GDM1 (cell line): ENCODE data around the gene LRCOL1.
"Not testable (repeated sequence)": the region's sequence is repeated elsewhere in the genome, so short reads cannot be mapped to it uniquely, and the experiment has no call there.

Experiments
- DNase-seq: peaks from one replicate; lab custom pipeline; 2025; lab: John Stamatoyannopoulos, UW

LRCOL1 gene

DNA sequence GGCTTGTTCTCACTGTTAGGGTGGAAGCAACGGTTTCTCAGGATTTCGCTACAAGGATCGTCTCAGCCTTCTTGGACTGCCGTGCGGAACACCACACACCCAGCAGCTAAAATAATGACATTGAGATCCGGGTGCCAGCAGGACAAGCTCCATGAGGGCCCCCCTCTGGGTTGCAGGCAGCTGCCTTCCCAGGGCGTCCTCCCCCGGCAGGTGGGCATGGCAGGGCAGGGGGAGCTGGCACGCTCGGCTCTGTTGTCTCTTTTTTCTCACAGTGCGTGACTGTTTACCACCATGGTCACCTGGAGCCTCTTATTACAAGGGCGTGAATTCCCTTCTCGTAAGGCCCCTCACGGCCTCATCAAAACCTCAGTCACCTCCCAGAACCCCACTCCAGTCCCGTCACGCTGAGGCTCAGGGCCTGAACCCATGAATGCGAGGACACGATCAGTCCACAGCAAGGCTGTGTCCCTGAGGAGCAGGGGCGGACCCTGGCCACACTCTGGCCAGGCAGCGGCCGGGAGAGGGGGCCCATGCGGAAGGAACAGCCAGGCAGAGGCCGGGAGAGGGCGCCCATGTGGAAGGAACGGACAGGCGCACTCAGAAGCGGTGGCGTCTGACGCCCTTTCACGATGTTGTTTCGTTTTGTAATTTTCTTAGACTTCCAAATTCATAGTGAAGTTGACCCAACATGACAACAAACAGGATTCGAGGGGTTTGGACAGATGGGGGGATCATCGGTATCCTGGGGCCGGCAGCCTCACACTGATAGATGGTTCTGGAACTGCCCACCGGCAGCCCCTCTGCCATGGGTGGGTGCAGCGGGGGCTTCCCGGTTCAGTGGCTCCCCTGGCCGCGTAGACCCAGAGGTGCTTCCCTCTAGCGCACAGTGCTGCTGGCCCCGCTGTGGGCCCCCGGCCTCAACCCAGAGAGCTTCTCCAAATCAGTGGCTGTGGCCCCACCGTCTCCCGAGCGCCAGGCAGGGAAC lies 10.0 kb downstream of the LRCOL1 start:
- DNase-seq, result no peak

DNA sequence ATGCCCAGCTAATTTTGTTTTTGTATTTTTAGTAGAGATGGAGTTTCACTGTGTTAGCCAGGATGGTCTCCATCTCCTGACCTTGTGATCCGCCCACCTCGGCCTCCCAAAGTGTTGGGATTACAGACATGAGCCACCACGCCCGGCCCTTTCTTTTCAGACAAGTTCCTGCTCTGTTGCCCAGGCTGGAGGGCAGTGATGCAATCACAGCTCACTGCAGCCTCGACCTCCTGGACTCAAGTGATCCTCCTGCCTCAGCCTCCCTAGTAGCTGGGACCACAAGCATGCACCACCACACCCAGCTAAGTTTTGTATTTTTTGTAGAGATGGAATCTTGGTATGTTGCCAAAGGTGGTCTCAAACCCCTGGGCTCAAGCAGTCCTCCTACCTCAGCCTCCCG lies 10.9 kb downstream of the LRCOL1 start:
- not testable (repeated sequence) for DNase-seq

DNA sequence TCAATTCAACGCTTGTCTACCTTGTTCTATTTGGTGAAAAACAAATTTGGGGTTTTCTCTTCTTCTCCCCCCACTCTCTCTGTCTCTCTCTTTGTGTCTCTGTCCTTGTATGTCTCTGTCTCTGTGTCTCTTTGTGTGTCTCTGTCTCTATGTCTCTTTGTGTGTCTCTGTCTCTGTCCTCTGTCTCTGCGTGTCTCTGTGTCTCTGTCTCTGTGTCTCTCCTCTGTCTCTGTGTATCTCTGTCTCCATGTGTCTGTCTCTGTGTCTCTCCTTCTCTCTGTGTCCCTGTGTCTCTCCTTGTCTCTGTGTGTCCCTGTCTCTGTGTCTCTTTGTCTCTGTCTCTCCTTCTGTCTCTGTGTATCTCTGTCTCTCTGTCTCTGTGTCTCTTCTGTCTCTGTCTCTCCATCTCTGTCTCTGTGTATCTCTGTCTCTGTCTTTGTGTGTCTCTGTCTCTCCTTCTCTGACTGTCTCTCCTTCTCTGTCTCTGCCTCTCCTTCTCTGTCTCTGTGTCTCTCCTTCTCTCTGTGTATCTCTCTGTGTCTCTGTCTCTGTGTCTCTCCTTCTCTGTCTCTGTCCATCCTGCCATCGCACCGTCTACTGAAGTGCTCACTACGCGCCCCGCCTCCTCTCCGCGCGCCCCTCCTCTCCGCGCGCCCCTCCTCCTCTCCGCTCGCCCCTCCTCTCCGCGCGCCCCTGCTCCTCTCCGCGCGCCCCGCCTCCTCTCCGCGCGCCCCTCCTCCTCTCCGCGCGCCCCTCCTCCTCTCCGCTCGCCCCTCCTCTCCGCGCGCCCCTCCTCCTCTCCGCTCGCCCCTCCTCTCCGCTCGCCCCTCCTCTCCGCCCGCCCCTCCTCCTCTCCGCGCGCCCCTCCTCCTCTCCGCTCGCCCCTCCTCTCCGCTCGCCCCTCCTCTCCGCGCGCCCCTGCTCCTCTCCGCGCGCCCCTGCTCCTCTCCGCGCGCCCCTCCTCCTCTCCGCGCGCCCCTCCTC lies 12.8 kb downstream of the LRCOL1 start:
- DNase-seq, result peak; percentile 63

DNA sequence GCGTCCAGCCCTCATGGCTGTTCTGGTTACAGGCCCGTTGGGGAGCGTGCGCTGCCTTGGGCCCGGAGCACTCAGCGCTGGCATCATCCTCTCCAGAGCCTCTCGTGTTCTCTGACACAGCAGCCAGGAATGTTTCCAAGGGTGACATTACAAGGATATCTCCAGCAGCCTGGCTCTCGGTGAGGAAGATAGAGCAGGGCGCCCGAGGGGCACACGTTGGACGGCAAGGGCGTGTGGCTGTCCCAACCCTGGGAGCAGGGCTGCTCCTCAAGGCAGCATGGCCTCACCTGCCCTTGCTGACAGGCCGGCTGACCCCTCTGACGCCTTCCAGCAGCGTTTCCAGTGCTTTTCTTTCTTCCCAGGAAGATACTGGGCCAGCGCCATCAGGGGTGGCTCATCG lies 14.4 kb downstream of the LRCOL1 start:
- DNase-seq, result no peak

DNA sequence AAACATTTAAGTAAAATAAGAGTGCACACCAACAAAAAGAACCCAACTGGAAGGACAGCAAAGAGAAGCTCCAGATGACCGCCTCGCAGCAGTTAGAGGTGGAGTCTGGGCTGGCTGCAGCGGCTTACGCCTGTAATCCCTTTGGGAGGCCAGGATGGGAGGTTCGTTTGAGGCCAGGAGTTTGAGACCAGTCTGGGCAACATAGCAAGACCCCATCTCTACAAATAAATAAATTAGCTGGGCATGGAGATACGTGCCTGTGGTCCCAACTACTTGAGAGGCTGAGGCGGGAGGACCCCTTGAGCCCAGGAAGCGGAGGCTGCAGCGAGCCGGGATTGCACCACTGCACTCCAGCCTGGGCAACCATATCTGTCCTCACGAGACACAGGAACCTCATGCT lies 15.2 kb downstream of the LRCOL1 start:
- DNase-seq, result no peak

DNA sequence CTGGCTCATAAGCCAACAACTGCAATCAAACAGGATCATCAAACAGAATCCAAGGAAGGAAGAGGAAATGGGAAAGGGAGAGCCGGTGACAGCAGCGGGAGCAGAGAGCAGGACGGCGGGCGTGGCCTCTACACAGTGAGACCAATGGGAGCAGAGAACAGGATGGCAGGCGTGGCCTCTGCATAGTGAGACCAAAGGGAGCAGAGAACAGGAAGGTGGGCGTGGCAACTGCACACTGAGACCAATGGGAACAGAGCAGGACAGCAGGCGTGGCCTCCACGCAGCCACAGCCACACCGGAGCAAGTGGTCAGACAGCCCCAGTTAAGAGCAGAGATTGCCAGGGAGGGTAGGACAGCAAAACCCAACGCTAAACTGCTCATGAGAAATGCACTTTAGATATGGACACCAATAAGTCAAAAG lies 16.4 kb downstream of the LRCOL1 start:
- peak; percentile 59 for DNase-seq

DNA sequence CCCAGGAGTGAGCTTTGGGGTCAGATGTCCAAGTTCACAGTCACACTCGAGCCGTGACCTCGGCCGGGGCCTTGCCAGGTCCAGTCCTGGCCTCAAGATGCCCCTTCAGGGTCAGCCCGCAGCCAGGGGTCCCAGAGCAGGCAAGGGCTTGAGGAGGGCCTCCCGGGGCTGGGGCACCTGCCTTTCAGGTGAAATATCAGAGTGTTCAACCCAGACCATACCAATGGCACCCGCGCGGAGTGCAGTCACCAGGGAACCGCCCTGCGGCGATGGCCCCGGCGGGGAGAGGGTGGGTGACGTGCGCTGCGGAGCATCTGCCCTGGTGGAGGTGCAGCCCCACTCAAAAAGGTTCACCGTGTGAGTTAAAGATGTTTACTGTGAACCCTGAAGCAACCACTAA lies 16.9 kb downstream of the LRCOL1 start:
- DNase-seq, result no peak

DNA sequence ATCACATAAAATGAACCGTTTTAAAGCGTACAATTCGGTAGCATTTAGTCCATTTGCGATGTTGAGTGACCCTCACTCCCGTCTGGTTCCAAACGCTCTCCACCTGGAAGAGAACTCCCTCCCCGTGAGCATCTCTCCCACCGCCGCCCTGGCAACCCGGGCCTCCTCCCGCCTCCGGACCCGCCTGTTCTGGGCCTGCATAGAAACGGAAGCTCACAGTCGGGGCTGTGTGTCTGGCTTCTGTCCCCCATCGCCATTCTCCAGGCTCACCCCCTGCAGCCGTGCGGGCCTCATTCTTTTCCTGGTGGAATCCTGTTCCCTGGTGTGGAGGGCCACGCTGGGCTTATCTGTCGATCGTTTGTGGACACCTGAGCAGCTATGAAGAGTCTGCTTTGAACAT lies 17.3 kb downstream of the LRCOL1 start:
- DNase-seq, result no peak

DNA sequence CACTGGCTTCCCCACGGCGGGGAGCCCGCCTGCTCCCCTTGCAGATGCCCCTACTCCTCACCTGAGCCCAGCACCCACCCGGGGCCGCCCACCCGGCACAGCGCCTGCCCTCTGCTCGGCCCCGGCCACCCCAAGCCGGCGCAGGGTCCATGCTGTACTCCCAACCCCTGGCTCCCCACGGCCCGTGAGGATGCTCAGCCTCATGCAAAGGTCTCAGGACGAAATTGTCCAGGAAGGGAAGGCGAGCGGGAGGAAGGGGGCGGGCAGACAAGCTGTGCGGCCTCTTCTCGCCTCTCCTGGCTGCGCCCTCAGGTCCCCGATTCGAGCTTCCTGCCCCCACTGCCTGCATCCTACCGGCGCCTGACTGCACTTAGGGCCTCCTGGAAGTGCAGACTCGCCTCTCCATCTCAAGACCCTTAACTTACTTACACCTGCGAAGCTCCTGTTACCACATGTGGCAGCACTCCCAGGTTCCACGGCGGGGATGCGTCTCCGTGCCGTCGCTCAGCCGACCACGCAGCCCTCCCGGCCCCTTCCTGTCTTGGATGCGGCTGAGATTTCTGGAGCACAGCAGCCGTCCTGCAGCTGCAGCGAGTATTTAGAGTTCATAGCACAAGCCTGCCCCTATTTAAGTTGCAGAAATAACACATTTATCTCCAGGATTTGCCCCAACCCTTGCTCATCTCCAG lies 18.0 kb downstream of the LRCOL1 start:
- no peak for DNase-seq

DNA sequence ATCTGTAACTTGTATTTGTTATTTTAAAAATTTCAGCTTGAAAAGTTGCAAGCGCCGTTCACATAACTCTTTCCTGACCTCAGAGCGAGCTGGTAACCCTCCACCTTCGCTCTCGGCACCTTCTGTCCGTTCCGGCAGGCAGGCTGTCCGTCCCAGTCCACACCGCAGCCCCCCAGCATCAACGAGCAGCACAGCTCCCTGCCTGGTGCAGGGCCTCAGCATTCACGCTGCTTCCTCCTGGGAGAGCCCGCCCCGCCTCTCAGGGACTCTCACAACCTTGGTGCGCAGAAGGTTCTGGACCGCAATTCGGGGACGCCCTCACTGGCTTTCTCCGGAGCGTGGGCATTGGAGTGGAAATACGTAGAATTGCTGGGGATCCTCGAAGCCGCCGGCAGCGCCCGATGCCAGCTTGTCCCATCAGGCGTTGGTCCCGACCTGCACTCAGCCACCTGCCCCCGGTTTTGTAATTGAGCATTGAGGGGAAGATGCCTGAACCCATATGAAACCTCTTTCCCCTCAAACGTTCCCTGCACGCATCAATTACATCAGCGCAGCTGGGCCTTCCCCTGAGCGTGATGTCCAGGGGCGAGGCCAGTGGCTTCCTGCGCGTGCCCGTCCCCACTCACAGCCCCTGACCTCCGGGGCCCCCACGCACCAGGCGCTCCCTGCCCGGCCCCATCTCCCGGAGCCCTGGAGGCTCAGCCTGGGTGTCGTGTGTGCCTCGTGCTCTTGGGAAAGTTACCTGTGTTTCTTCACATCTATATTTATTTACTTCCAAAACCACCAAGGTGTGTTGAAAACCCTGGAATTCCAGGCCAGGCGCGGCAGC lies 19.1 kb downstream of the LRCOL1 start:
- DNase-seq, result no peak

DNA sequence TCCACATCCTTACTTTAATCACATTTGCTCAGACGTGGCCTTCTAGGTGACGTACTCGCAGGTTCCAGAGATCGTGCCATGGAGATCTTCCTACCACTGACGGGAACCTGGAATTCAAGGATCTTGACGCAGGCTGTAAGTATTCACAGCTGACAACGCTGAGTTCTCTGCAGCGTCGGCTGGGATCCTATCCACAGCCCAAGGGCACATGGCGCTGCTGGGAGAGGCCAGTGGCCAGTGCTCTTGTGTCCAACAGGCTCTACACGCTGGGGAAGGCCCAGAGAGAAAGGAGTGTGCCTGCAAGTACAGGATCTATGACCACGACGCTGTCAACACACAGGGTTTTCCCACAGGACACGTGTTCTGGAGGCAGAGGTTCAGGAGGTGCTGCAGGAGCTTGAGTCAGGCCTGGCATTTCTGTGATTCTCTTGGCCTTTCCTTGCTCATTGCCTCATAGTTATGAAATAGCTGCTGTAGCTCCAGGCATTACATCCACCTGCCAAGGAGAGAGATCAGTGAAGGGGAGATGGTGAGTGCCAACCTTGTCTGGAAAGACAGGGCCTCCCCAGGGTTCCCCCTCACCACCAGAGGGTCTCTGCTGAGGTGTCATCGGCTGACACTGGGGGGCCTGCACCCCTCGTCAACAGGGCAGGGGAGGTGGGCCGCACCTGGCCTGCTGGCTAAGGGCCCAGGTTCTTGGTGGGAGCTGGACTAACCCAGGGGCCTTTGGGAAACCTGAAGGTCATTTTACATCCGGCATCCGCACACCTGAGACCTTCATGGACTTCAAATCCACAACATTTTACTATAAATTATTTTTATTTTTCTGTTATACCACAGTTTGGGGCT lies 21.3 kb downstream of the LRCOL1 start:
- no peak for DNase-seq

DNA sequence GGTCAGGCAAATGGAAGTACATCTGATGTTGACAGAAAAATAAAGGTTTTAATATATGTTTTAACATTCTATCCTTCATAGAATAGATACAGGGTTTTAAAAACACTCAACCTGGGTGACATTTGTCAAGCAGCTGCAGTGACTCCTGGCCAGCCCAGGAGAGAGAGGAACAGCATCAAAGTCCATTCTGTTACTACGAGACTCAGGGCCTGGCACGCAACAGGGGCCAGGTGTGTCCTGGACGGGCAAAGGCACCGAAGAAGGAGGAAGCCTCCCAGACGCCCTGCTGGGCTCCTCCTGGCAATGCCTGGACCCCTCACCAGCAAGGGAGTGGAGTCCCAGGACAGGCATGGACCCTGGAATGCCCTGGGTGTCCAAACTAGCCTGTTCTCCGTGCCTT lies 22.1 kb downstream of the LRCOL1 start:
- DNase-seq, result no peak

DNA sequence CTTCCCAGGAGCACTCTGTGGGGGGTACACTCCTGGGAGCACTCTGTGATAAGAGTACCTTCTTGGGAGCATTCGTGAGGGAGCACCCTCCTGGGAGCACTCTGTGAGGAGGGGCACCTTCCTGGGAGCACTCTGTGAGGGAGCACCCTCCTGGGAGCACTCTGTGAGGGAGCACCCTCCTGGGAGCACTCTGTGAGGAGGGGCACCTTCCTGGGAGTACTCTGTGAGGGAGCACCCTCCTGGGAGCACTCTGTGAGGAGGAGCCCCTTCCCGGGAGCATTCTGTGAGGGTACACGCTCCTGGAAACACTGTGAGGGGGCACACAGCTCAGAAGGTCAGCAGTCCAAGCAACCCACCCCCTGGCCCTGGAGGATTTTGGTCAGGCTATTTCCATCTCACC lies 22.6 kb downstream of the LRCOL1 start:
- DNase-seq, result no peak

DNA sequence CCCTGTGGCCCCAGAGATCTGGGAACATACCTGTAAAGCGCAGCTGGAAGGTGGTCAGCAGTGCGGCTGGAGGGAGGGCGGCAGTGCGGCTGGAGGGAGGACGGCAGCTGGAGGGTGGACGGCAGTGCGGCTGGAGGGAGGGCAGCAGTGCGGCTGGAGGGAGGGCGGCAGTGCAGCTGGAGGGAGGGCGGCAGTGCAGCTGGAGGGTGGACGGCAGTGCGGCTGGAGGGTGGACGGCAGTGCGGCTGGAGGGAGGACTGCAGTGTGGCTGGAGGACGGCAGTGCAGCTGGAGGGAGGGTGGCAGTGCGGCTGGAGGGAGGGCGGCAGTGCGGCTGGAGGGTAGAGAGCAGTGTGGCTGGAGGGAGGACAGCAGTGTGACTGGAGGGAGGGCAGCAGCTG lies 23.5 kb downstream of the LRCOL1 start:
- DNase-seq, result no peak

DNA sequence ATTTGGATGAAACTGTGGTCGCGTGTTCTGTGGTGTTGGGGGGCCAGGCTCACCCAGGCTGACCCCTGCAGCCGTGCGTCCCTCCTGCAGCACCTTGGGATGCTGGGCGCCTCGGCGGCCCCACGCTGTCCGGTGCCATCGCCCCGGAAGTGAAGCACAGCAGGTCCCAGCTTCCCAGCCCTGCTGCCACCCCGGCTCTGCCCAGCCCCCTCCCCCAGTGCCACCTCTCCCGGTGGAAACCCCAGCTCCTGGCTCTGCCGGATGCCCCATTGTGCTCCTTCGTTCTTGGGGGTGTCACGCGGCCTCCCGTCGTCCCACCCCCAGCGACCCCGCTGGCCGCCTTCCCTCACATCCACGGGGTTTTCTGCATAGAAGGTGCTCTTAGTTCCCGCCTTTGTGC lies 25.2 kb downstream of the LRCOL1 start:
- no peak for DNase-seq

DNA sequence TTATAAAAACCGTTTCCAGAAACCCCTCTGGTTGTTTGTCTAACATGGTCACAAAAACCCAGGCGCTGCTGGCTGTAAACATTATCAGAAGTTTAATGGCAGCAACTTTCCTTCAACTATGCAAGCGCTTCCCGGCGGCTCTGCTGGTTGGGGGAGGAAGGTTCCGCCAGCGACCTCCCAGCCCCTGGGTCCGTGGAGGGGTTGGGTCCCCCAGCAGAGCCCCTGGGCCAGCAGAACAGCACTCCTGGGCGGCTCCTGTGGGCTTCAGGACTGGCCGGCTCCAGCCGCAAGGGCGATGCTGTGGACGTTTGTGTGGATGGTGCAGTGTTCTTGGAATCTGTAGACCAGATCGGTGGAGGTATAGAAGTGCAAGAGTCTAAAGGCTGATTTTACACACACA lies 26.0 kb downstream of the LRCOL1 start:
- DNase-seq, result no peak

DNA sequence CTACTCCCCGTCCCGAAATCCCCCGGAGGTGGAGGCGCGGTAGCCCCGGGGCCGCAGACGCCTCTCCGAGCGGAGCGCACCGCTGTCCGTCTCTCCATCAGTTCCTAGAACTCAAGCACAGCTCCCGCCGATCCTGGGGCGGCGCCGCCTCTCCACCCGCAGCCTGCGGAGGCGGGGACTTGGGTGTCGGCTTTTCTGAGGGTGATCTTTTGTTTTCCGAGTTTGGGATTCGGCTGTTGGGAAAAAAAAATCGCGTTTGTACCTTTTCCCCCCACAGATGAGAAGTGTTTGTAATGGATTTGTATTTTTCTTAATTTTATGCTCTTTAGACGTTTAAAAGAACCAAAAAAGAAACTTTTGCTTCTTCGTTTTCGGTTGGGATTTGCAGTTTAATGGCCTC lies 26.6 kb downstream of the LRCOL1 start:
- DNase-seq, result no peak

DNA sequence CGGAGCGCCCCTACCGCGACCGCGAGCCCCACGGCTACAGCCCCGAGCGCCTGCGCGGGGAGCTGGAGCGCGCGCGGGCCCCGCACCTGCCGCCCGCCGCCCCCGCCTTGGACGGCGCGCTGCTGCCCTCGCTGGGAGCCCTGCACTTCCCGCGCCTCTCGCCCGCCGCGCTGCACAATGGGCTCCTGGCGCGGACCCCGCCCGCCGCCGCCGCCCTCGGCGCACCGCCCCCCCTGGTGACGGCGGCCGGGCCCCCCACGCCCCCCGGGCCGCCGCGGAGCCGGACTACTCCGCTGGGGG lies 27.0 kb downstream of the LRCOL1 start:
- no peak for DNase-seq

DNA sequence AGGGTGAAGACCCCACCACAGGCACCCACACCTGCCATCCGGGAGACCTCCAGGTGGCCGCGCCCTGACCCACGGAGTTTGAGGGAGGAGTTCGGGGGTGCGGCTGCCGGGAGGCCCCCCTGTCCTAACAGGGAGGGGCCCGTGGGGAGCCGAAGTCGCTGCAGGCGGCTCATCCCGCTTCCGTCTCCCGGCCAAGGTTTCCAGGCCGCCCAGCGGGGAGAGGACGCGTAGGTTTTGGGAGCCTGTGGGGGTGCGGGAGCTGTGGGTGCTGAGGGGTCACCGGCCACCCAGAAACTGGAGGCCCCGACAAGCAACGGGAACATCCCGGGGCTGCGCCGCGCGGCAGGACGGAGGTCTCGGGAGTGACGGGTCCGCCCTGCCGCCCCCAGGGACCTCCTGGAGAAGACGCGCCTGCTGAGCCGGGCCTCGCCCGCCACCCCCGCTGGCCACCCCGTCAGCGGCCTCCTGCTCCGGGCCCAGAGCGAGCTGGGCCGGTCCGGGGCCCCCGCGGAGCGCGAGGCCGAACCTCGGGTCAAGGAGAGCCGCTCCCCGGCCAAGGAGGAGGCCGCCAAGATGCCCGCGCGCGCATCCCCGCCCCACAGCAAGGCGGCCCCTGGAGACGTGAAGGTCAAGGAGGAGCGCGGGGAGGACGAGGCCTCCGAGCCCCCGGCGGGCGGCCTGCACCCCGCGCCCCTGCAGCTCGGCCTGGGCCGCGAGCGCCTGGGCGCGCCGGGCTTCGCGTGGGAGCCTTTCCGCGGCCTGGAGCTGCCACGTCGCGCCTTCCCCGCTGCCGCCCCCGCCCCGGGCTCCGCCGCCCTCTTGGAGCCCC lies 27.6 kb downstream of the LRCOL1 start:
- DNase-seq, result no peak

DNA sequence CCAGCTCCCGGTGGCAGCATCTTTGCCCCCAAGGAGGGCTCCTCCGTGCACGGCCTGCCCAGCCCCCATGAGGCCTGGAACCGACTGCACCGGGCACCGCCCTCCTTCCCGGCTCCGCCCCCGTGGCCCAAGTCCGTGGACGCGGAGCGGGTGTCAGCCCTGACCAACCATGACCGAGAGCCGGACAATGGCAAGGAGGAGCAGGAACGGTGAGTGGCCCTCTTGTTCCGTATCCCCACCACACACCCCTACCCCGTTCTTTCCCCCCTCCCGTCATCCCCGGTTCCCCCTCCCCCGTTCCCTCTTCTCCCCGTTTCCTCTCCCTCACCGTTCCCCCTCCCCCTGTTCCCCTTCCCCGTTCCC lies 28.3 kb downstream of the LRCOL1 start:
- DNase-seq, result no peak
